ENCODE data around the gene PIH1D1. TPM values are rescaled to one million over a fixed set of nuclear protein-coding genes. Genes with fewer than 3 reads are reported as not detected.

Gene PIH1D1
- total RNA-seq, 1 experiment from 2014 or later, result 153 TPM

DNA sequence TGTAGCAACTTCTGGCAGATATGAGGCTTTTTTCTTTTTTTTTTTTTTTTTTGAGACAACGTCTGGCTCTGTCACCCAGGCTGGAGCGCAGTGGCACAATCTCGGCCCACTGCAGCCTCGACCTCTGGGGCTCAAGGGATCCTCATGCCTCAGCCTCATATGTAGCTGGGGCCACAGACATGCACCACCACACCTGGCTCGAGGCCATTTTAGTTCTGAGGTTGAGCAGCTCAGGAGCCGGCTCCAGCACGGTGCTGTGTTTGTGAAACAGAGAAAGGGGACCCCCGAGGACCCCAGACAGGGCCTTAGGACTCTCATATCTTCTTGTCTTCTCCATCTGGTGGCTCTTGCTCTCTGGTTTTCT is 19.0 kb upstream of the PIH1D1 start:
- ATAC-seq (no peak), DNase-seq (ENCODE audit: low spot score) (no peak)
- Mint-ChIP-seq H3K36me3 (peaks cover 2% of the 10 kb centered on the region; the same call in 1 of the 2 replicates), H3K4me1 (peaks cover 7% of the 10 kb centered on the region), H3K4me3 (no peak overlapping the region), H3K9me3 (no peaks in the 10 kb centered on the region), H3K27me3 (ENCODE audit: low read depth) (peaks cover 12% of the 10 kb centered on the region), H3K27ac (no peak overlapping the region)
- ChIA-PET CTCF (interaction anchor here (0.6 to 2.0 kb wide), 4 partner anchors 14 to 79 kb away, joined by 3 to 6 read pairs (median 3); partner anchors contain the start of gene ALDH16A1), POLR2A (no interaction called here)
- TF ChIP-seq ATF1 (CRISPR knock-in tag; IDR thresholded peaks at IDR 0.05) (no peak), OVOL2 (CRISPR knock-in tag; IDR thresholded peaks at IDR 0.05; ENCODE audit: borderline replicate concordance) (no peak), MYBL2 (CRISPR knock-in tag; IDR thresholded peaks at IDR 0.05) (no peak), NFE2L1 (CRISPR knock-in tag; IDR thresholded peaks at IDR 0.05) (no peak), JUN (CRISPR knock-in tag; IDR thresholded peaks at IDR 0.05) (no peak), TEAD4 (CRISPR knock-in tag; IDR thresholded peaks at IDR 0.05) (no peak), TP53 (CRISPR knock-in tag; IDR thresholded peaks at IDR 0.05) (no peak), IRF2 (CRISPR knock-in tag; IDR thresholded peaks at IDR 0.05; ENCODE audit: borderline replicate concordance, low read depth) (no peak), ELF4 (CRISPR knock-in tag; IDR thresholded peaks at IDR 0.05; ENCODE audit: low read depth) (no peak), ZNF263 (CRISPR knock-in tag; IDR thresholded peaks at IDR 0.05; ENCODE audit: low read depth) (no peak), ZNF317 (CRISPR knock-in tag; IDR thresholded peaks at IDR 0.05; ENCODE audit: borderline replicate concordance, low read depth) (no peak), GRHL2 (CRISPR knock-in tag; IDR thresholded peaks at IDR 0.05; ENCODE audit: insufficient replicate concordance, severe bottlenecking) (no peak), EMX1 (CRISPR knock-in tag; IDR thresholded peaks at IDR 0.05) (no peak), NR2C2 (CRISPR knock-in tag; IDR thresholded peaks at IDR 0.05) (no peak), ZBTB21 (CRISPR knock-in tag; IDR thresholded peaks at IDR 0.05; ENCODE audit: borderline replicate concordance) (no peak)
- TF ChIP-seq, protein P1, sequence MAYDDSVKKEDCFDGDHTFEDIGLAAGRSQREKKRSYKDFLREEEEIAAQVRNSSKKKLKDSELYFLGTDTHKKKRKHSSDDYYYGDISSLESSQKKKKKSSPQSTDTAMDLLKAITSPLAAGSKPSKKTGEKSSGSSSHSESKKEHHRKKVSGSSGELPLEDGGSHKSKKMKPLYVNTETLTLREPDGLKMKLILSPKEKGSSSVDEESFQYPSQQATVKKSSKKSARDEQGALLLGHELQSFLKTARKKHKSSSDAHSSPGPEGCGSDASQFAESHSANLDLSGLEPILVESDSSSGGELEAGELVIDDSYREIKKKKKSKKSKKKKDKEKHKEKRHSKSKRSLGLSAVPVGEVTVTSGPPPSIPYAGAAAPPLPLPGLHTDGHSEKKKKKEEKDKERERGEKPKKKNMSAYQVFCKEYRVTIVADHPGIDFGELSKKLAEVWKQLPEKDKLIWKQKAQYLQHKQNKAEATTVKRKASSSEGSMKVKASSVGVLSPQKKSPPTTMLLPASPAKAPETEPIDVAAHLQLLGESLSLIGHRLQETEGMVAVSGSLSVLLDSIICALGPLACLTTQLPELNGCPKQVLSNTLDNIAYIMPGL (CRISPR knock-in tag; IDR thresholded peaks at IDR 0.05), result no peak
- TF ChIP-seq, protein P2, sequence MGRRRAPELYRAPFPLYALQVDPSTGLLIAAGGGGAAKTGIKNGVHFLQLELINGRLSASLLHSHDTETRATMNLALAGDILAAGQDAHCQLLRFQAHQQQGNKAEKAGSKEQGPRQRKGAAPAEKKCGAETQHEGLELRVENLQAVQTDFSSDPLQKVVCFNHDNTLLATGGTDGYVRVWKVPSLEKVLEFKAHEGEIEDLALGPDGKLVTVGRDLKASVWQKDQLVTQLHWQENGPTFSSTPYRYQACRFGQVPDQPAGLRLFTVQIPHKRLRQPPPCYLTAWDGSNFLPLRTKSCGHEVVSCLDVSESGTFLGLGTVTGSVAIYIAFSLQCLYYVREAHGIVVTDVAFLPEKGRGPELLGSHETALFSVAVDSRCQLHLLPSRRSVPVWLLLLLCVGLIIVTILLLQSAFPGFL (CRISPR knock-in tag; IDR thresholded peaks at IDR 0.05; ENCODE audit: borderline replicate concordance), result no peak
- TF ChIP-seq, protein P3, sequence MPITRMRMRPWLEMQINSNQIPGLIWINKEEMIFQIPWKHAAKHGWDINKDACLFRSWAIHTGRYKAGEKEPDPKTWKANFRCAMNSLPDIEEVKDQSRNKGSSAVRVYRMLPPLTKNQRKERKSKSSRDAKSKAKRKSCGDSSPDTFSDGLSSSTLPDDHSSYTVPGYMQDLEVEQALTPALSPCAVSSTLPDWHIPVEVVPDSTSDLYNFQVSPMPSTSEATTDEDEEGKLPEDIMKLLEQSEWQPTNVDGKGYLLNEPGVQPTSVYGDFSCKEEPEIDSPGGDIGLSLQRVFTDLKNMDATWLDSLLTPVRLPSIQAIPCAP (CRISPR knock-in tag; IDR thresholded peaks at IDR 0.05), result no peak
- TF ChIP-seq, protein P4, sequence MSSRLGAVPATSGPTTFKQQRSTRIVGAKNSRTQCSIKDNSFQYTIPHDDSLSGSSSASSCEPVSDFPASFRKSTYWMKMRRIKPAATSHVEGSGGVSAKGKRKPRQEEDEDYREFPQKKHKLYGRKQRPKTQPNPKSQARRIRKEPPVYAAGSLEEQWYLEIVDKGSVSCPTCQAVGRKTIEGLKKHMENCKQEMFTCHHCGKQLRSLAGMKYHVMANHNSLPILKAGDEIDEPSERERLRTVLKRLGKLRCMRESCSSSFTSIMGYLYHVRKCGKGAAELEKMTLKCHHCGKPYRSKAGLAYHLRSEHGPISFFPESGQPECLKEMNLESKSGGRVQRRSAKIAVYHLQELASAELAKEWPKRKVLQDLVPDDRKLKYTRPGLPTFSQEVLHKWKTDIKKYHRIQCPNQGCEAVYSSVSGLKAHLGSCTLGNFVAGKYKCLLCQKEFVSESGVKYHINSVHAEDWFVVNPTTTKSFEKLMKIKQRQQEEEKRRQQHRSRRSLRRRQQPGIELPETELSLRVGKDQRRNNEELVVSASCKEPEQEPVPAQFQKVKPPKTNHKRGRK (CRISPR knock-in tag; IDR thresholded peaks at IDR 0.05; ENCODE audit: borderline replicate concordance), result no peak
- TF ChIP-seq, protein P5, sequence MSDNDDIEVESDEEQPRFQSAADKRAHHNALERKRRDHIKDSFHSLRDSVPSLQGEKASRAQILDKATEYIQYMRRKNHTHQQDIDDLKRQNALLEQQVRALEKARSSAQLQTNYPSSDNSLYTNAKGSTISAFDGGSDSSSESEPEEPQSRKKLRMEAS (CRISPR knock-in tag; IDR thresholded peaks at IDR 0.05), result no peak
